Fibroblast of skin of scalp (primary cell): ENCODE data around the gene FCN2.

Experiments used
- DNase-seq: peaks from one replicate; pipeline ENCODE4 v3.0.0-alpha.2; 2013

FCN2 gene

DNA sequence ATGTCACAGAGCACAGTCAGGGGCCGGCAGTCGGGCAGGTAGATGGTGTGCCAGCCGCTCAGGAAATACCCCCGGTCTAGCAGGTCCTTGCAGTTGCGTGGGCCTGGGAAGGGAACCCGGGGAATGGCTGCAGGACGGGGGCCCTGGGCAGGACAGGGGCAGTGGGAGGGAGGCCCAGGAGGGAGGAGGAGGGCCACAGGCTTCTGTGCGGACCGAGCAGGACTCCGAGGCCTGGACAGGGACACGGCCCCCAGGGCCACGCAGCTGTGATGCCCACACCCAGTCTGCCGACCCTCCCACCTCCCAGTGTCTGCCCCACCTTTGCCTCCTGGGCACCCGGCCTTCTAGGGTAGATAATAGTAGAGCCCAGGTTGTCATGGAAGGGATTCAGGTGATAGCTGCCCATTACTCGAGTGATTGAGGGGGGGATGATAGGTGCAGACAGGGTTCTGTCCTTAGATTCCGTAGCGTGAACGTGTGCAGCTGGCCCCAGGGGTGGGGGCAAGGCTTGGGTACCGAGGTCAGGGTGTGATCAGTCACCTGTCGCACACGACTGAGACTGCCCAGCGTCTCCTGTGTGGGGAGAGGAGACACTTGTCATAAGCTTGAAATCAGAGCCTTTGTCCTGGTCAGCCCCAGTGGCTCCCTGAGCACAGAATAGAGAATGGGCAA lies 32.6 kb downstream of the FCN2 start:
- DNase-seq = no peak

DNA sequence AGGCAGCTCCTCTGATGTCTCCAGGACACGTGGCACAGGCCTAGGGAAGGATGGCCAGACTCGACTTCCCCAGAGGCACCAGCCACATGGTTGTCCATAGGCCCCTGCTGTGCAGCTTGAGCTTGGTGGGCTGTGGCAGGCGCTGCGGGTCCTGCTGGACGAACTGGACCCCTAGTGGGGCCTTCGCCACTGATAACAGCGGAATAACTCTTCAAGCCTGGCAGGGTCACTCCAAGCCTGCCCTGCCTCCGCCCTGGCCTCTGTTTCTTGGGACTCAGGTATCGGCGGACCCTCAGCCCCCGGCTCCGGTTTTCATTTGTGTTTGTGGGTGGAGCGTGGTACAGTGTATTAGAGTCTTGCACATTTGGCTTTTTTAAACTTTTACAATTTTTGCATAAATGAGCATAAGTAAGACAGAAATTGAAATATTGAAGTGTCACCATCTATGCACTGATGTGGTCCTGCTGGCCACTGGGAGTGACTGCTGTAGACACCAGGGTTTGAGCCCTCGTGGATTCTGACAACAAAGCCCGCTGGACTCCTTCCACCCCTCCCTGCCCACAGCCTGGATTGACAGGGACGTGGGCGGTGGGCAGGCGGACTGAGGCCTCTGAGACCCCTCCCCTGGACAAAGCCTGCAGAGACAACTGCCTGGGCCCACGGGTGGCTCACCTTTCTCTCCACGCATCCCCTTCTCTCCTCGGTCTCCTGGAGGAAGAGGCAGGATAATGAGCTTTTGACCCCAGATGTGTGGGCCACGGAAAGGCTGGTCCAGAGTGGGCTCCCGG lies 33.3 kb downstream of the FCN2 start:
- DNase-seq = no peak

DNA sequence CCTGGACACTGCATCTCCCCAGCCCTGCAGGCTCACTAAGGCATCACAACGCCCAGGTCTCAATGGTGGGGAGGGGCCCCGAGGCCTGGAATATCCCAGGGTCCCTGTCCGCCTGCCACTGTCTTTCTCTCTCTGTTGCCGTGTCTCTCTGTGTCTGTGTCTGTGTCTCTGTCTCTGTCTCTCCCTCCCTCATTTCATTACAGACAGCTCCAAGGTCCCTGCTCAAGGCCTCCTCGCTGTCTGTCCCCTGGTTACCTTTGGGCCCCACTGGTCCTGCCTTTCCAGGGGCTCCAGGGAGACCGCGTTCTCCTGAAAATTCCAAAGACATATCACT lies 33.9 kb downstream of the FCN2 start:
- no peak for DNase-seq

DNA sequence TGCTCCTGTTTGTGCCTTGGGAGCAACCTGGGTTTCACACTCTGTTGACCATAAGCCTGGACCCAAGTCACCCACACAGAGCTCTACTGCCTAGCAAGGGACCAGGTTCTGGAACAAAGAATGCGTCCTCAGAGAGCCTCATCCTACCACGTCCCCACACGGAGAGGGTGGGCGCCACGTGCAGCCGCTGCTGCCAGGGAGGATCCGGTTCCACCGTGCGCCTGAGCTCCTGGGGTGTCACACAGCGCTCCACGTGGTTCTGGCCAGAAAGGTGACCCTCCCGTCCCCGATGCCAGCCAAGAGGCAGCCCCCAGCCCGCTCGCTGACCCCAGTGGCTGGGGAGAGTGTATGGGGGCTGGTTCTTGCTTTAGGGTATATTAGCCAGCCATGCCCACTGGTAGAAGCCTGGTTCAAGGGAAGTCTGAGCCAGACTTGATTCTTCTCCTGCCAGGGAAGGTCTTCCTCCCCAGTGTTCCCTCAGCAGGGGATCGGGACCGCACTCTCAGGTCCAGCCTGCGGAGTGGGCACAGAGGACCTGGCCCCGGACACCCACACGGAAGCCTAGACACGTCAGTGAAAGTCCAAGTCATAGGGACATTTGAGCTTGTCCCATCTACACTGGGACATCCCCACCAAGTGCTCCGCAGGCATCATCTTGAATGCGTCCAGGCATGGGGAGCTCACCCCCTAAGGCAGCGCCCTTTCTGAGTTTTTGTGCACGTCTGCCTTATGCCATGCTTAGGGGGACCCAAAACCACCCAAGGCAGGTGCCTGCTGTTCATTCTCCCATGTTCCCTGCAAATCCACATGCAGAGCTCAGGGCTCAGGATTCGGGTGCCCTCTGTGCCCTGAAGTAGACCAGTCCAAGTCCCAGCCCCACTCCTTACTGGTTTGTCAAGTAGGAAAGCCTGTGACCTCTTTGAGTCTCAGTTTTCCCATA lies 34.7 kb downstream of the FCN2 start:
- no peak for DNase-seq

DNA sequence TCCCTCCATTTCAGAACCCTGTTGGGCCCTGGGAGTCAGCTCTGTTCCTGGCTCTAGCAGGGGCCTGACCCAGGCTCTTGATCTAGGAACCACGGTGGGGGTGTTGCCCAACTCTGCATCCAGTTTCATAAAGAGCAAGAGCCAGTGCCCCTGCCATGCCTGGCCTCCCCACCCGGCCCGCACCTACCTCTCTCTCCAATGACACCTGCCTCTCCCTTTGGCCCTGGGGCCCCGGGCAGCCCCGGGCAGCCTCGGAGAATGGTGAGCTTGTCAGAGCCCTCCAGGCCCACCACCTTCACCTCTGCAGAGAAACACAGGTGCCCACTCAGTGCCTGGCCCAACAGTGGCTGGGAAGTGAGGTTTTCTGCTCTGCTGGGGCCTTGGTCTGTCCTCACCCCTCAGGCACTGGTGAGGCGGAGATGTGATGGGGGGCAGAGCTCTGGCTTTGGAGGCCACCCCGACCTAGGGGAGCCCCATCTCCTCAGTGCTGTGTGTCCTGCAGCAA lies 35.6 kb downstream of the FCN2 start:
- DNase-seq = no peak

DNA sequence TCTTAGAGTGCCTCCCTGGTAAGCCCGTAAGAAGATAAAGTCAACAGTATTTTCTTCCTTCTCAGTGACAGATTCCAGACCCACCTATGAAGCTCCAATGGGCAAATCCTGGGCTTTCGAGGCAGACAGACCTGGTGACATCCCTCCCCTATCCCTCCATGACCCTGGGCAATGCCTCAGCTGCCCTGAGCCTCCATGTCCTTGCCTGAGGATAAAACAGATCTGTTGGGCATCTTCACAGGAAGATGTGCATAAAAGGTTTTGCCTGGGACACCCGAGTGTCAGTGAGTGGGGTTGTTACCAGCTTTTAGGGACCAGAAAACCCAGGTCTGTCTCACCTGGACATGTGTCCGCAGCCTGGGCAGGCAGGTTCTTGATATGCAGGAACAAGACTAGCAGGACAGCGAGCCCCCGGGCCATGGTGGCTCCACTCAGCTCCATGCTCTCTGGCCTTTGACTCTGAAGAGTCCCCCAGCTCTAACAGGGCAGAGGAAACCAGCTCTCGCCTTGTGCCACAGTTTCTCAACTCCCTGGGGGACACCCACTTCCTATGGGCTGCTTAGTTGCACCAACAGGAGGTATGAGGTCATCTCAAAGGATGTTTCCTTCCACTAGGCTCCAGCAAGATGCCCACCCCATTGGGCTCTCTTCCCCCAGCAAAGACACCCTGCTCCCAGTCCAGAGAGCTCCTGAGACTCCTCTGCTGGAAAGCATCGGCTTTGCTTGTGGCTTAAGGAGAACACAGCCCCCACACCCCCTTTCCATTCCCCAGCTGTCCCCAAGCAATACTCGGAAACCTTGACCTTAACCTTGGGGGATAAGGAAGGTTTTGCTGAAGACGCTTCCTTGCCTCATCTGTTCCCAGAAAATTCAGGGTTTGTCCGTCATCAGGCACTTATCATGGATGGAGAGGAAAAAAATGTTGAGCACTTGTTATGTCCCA lies 37.1 kb downstream of the FCN2 start, which contains the start of gene FCN1:
TSS of gene FCN1 (minus strand) at position 482 of the 943 bp plus-strand sequence. CDS start at position 441, 41 bp downstream.
- DNase-seq = no peak

DNA sequence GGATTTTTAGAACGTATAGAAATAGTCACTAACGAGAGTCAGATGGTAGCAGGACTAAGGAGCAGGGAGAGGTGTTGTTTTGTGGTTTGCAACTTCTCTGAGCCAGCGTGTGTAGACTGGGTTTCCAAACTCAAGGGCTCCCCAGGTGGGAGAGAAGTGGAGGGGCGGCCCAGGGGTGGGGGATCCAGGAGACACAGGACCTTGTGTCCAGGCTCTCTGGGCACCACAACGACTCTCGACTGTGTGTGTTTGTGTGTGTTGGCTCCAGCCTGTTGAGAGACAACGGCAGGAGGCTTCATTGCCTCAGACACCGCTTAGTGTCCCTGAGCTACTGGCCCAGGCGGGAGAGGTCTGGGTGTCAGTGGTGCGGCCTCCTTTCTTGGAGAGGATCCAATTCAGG lies 38.0 kb downstream of the FCN2 start:
- no peak for DNase-seq

DNA sequence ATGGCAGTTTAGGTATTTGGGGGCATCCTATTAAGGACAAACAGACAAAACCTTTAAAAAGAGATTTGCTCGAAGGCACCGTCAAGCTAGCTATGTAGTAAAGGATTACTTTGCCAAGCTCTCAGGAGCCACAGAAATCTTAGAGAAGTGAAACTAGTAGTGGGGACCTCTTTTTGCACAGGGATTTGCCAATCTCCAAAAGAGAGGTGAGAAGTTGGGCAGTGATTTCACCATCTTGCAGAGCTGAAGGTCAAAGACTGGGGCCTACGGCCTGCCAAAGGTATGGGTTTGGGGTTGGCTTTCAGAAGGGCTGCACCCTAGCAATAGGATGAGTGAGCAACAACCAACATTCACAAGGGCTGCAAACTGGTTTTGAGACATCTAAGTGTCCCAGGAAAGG lies 38.7 kb downstream of the FCN2 start:
- no peak for DNase-seq

DNA sequence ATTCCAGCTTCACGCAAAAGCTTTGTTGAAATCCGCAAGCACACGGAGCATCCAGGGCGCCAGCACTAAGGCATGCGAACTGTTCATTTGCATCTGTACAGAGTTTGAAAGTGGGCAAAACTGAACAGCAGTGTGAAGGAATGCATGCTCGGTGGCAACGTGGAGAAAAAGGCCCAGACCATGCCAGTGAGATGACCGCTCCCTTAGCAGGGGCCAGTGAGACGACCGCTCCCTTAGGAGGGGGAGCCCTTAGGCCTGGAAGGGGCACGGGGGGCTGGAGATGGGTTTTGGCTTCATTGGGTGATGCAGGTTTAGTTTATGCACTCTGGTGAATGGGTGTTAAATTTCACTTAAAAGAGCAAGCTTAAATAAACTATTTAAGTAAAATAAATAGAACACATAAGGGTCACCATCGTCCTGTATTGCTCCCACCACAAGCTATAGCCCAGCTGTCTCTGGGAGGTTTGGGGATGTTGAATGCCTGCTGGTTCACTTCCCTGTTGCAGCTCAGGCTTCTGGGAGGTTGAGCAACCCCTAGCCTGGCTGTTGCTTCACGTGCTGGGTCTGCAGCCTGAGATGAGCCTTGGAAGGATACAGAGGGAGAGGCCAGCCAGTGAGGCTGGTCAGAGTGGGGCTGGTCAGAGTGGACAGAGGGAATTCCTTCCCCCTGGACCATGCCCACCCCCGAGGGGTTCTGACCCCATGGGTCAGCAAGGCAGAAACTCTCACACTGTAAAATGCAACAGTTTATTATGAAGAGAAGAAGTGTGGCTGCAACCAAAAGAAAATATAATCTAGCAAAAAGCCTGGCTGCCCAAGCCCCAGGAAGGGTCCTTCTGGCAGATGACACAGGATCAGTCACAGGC lies 41.7 kb downstream of the FCN2 start:
- no peak for DNase-seq

DNA sequence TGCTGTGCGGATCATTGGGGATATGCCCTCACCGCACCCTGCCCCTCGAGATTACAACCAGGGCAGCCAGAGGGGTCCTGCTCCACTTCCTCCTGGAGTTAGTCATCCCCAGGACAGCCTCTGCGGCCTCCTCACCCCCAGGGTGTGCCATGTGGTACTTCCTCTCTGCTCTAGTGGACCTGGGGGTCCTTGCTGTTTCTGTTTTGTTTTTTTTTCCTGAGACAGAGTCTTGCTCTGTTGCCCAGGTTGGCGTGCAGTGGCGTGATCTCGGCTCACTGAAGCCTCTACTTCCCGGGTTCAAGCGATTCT lies 42.3 kb downstream of the FCN2 start:
- no peak for DNase-seq

DNA sequence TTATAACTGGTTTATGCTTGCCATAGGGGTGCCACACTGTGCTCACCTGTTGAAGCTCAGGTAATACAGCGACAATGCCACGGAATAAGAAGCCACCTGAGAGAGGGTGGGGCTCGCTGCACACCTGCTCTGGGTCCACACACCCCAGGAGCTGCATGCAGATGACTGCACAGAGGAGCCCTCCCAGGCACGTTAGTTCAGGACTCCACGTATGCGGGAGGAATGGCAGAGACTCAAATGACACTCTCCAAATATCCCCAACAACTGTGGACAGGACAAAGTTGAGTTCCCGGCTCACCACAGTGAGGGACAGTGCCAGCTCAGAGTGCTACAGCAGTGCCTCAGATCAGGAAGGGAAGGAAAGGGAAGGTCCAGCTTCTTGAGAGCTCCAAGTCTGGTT lies 42.9 kb downstream of the FCN2 start:
- DNase-seq = no peak

DNA sequence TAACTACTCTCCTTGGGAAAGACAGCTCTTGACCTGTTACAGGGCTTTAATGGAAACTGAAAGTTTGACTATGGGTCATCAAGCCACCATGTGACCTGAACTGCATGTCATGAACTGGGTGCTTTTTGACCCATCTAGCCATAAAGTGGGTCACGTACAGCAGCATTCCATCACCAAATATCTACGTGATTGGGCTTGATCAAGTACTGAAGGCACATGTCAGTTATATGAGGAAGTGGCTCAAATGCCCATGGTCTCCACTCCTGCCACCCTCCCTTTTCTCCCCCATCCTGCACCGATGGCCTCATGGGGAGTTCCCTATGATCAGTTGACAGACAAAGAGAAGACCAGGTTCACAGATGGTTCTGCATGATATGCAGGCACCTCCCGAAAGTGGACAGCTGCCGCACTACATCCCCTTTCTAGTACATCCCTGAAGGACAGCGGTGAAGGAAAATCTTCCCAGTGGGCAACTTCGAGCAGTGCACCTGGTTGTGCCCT lies 44.5 kb downstream of the FCN2 start:
- no peak for DNase-seq

DNA sequence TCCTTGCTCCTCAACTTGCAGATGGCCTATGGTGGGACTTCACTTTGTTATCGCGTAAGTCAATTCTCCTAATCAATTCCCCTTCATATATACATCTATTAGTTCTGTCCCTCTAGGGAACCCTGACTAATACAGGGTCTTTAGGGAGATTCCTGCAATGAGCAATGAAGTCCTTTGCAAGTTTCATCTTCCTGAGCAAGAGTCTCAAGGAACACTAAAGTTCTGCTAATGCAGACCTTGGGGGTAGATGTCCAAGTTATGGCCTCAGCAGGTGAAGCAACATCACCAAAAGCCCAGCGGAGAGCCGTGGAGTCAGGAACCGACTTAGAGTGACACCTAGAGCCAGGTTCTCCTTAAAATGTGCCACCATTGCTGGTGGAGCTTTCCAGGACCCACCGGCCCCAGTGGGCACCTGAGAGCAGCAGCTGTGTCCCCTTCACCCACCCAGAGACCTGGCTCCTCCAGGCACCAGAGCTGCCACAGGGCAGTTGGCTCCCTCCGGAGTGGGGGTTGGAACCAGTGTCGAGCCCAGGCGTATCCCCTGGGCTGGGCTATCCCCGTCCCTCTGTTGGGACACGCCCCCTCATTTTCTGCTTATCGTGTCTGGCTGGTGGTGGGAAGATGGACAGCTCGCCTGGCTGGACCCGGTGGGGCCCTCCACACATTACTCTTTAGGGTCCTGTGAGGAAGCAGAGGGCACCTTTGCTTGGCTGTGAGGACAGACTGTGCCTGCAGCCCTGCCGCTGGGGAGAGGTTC lies 48.0 kb downstream of the FCN2 start:
- DNase-seq = no peak

DNA sequence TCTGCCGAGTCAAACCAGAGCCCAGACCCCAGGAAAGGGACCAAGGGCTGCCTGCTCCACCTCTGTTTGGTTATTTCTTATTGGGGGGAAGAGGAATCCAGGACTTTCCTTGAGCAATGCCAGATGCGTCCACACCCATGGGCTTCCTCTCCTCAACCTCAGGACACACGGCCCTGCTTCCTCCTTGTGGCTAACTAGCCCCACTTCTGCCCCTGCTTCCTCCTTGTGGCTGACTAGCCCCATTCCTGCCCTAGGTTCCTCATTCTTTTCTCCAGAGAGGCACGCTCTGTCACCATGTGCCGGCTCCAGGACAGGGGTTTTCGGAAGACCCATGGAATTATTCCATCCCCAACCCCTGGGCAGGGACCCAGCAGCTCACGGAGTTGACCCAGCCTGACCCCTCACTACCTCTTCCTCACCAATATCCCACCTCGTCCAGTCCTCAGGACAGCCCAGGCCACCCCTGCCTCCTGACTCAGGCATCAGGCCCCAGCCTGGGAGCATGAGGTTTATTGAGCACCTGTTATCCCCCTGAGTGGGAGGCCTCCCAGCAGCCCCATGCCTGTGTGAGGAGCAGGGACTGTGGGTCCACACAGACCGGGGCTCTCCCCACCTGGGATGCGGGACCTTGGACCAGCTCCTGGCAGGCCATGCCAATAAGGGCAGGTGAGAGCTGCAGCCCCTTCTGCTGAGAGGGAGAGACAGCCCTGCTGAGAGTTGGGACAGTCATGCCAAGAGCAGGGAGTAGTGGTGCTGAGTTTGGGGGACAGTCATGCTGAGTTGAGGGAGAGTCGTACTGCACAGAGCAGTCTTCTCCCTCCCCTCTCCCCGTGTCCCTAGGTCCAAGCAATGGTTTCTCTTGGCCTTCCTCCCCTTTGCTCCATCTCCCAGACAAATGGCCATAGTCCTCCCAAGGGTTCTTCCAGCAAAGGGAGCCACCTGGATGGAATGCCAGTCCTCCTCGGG lies 48.9 kb downstream of the FCN2 start:
- DNase-seq = no peak

DNA sequence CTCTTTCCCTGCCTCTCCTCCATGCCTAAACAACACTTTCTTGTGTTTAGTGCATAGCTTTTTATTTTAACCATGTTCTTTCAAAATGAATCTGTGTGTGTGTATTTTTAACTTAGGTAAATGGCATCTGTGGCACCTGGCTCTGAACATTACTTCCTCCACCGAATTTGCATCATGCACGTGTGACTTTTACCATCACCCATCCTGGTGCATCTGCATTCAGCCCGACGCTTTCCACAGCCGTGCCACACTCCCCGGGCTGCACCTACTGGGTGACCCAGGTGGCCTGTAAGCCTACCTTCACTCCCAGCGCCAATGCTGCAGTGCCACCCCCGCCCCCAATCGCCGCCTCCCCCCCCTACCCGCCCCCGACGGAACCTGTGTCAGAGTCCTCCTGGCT lies 49.8 kb downstream of the FCN2 start:
- DNase-seq = no peak

DNA sequence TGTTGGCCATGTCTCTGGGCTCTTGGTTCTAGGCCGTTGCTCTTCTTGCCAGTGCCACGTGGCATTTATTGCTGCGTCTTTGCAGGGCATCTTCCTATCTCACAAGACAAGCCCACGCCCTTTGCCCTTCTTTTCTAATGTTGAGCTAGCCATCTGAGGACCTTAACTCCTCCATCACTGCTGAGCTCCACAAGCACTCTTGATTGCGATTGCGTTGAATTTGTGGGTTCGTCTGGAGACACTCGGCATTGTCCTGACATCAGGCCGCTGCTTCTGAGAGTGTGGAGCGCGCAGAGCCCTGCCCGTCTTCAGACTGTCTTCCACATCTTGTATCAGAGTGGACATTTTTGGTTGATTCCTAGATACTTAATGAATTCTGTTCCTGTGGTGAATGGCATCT lies 51.6 kb downstream of the FCN2 start:
- no peak for DNase-seq

DNA sequence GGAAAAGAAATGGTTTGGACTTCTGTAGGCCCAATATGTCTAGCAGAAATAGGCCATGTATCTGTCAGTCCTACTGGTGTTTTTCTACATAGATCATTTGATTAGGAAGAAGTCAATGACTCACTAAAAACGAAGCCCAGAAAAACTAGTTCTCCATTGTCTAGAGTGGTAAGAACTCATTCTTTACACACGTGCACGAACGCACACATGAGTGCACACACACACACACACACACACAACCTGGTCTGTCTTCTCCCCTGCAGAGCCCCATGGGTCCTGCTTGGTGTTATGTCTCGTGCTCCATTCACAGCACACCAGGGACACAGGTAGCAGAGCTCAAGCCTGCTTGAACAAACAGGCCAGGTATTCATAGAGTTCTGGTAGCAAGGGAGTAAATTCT lies 52.0 kb downstream of the FCN2 start:
- no peak for DNase-seq

DNA sequence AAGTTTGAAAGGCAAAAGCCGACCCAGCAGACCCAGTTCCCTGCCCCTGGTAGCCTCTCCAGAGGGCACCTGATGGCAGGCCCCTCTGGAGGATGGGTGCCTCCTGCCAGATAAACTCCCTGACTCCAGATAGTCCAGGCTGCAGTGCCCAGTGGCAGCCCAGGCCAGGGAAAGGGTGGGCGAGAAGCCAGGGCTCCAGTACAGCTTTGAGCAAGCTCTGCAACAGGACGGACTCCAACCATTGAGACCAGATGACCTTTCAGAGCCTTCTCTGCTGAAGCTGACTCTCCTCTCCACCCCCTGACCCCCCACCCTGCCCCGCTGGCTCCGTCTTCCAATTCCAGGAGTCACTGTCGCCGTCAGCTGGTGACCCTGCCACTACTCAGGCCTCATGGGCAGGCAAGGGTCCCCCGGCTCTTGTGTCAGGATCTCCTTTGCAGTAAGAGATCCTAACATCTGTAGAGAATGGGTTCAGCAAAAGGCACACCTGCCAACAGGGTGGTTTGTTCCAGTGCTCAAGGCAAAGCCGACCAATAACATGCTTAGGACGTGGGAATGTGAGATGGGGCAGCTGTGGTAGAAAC lies 52.6 kb downstream of the FCN2 start:
- no peak for DNase-seq
